NCI-H1436 treated with DMSO at 0.1 percent for 48 hours (cell line): ENCODE data around the gene SLC19A1.
"Not testable (repeated sequence)": the region's sequence is repeated elsewhere in the genome, so short reads cannot be mapped to it uniquely, and the experiment has no call there.

Experiments used
- DNase-seq: peaks from one replicate; lab custom pipeline; 2025; lab: John Stamatoyannopoulos, UW

SLC19A1 gene

DNA sequence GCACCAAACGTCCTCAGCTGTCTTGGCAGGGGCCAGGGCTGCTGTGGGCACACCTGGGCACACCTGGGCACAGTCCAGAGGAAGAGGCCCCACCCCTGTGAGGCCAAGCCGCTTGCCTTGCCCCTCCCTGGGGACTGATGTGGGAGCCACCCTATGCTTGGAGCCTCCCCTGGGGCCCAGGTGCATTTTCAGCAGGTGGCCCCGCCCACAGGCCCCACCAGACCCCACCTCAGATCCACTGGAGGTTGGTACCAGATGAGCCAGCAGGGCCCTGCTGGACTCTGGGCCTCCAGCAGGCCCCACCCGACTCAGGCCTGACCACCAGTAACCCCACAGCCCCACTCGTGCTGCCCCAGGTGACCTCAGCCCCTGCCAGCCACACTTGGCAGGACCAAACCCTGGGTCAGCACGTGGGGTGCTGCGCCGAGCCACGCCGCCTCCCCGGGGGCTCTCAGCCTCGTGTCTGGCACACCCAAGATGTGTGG is 8.8 kb downstream of the SLC19A1 start:
- no peak for DNase-seq

GRCh38 chr21:45532826-45533360 is 9.3 kb downstream of the SLC19A1 start:
- DNase-seq, result no peak

GRCh38 chr21:45531393-45532215 is 10.6 kb downstream of the SLC19A1 start:
- DNase-seq, result no peak

DNA sequence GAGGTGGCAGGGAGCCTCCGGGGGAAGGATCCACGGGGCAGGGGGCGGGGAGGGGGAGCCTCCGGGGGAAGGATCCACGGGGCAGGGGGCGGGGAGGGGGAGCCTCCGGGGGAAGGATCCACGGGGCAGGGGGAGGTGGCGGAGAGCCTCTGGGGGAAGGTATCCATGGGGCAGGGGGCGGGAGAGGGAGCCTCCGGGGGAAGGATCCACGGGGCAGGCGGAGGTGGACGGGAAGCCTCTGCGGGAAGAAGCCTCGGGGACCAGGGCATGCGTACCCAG is 11.2 kb downstream of the SLC19A1 start:
- DNase-seq, result not testable (repeated sequence)

- DNase-seq, result no peak
Observed at GRCh38 chr21:45530423-45531113, 11.7 kb downstream of the SLC19A1 start.

GRCh38 chr21:45529785-45530422 is 12.3 kb downstream of the SLC19A1 start:
- DNase-seq, result no peak

- no peak for DNase-seq
Observed at GRCh38 chr21:45528981-45529784, 13.1 kb downstream of the SLC19A1 start.

GRCh38 chr21:45528028-45528705 is 14.1 kb downstream of the SLC19A1 start:
- DNase-seq, result no peak

GRCh38 chr21:45527151-45527999 is 14.9 kb downstream of the SLC19A1 start:
- DNase-seq, result not testable (repeated sequence)

DNA sequence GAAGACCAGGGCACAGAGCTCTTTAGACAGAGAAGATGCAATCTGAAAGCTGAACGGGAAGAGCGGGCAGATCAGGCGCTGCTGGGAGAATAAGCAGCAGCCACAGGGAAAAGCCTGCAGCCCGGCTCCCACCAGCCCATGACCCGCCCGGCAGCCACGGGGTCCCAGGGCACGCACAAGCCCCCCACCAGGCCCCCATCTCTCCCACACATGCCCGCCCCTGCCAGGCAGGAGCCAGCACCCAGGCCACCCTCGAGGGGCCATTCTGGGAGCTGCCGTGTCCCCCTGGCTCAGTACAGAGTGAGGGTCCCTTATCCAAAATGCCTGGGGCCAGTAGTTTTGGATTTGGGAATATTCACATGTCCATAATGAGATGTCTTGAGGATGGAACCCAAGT is 16.3 kb downstream of the SLC19A1 start:
- no peak for DNase-seq

- DNase-seq, result no peak
Observed at GRCh38 chr21:45525153-45525909, 16.9 kb downstream of the SLC19A1 start.

GRCh38 chr21:45524756-45525152 is 17.5 kb downstream of the SLC19A1 start:
- DNase-seq, result no peak

DNA sequence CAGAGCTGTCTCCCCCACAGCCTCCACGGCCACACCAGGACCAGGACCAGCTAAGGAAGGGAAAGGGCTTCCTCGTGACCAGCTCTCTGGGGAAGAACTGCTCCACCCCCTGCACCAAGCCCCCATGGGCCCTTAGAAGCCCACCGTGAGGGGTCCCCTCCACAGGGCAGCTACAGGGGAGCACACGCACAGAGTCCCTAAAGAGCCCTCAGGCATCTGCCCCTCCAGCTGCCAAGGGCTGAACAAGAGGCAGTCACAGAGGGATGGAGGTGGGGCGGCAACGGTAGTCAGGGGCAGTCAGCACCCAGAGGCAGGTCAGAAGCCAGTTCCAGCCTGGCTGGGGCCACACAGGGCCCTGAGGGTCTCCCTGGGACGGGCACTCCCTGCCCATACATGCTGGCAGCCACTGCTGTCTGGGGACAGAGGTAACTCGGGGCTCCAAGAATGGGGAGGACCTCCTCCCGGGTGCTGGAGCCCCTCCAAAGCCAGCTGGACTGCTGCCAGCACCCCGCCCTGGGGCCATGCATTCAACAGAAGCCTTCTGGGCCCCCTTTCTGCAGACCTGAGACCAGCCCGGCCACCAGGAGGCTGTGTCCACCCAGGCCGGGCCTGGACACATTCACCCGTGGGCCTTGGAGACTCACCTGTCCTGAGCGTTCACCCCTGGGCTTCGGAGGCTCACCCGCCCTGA is 18.7 kb downstream of the SLC19A1 start:
- no peak for DNase-seq

DNA sequence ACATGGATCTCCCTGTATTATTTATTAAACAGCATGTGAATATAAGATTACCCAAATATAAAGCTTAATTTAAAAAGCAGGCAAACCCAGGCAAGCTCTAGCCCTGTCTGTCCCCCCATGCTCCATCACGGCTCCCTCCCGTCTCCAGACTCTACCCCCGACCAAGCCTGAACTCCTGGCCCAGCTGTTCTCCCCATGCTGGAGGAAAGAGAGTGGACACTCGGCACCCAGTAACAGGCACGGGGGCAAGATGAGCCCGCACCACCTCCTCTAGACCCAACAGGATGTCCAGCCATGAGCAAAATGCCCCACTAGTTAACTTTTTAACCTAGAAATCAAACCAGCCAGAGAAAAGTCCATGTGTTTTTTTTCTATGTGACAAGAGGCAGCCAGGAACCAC is 19.3 kb downstream of the SLC19A1 start:
- no peak for DNase-seq

GRCh38 chr21:45522381-45522780 is 19.9 kb downstream of the SLC19A1 start:
- no peak for DNase-seq

- DNase-seq, result no peak
Observed at GRCh38 chr21:45521241-45521640, 21.0 kb downstream of the SLC19A1 start.

DNA sequence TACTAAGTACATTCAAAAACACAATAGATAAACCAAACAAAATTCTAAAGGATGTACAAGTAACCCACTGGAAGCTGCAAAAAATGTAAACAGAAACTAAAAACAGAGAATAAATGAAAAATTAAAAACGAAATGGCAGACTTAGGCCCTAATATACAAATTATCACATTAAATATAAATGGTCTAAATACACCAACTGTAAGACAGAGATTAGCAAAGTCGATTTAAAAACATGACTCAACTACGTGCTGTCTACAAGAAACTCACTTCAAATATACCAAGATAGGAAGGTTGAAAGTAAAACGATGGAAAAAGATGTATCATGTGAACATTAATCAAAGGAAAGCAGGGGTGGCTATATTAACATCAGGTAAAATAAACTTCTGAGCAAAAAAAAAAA is 23.1 kb downstream of the SLC19A1 start:
- DNase-seq, result no peak

- DNase-seq, result no peak
Observed at GRCh38 chr21:45518742-45519141, 23.5 kb downstream of the SLC19A1 start.
